Activated gamma-delta T cell treated with Interleukin-2 at 50 U/mL for 16 hours (primary cell): ENCODE measurements around the gene SLC38A10.

Source experiments
- DNase-seq: peaks from one replicate; pipeline ENCODE4 v3.0.0-alpha.2; 2020

The SLC38A10 gene

DNA sequence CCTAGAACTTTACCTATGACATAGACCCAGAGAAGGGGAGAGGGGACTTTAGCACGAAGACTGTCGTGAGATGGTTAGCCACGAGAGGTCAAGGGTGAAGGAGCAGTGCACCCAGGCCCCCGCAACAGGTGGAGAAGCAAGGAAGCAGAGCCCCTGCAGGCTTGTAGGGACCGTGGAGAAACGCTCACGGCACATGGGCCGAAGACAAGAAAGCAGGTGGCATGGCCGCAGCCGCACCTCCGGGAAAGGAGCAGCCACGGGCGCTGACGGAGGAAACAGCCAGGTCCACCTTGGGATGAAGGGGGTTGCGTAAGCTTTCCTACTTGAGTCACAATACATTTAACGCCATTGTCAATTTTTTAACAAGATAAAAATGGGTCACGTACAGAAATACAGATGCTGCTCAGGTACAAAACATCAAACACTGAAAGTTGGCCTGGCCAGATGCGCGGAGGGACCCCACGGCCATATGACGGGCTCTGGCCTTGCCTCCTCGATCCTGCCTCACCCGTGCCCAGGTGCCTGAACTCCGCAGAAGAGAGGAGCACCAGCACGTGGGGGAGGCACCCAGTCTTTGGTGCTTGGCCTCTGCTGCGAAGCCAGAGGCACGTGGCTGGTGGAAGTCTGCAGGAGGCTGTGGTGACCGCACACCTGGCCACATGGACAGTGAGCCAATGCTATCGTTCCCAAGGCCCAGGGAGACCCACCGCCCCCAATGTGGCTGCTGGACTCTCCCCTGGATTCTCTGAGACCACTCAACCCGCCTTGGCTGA, 21.2 kb downstream of the SLC38A10 start:
- no peak for DNase-seq

DNA sequence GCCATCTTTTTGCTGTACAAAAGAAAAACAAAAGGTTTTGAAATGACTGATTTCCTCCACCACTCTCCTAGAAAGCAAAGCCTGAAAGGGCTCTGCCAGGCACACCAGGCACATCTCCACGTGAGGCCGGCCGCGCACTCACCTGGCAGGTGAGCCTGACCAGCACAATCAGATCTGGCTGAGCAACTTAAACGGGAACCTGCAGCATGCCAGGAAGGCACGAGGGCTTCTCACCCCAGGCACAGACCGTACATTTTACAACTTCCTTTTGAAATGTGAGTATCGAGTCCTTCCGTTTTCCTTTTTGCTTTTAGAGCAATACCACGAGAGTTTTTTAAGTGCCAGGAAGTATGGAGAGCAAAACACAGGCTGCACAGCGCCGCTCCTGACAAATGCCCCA, 22.5 kb downstream of the SLC38A10 start:
- DNase-seq, result no peak

DNA sequence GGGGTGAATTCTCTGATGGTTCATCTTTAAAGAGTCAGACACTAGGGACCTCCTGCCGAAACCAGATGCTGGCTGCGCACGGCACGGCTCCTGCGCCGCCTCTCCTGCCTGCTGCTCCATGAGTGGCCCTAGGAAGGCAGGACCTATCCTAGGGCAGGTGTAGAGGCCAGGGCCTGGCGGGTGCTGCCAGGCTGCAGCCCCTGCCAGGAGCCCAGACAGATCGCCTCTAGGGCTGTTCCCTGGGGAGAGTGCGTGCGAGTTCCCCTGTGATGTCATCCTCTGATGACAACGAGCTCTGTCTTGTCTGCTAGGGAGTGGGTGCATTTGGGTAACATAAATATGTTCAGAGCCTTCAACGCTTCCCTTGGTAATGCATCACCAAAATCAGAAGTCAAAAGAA, 23.9 kb downstream of the SLC38A10 start:
- DNase-seq, result no peak

DNA sequence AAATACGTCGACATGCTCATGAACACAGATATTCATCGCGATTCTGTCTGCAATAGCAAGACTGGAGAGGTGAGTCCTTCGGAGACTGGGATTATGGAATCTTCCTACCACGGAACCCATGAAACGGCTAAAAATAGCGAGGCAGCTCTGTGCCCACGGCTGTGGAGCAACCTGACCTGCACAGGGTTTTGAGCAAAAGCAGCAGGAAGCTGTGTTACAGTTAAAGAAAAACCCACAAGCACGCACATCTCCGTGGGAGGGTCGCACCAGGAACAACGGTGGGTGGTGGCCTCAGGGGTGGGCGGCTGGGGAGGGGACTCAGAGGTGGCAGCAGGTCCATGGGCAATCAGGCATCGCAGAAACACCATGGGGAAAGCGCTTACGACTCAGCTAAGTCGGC, 24.8 kb downstream of the SLC38A10 start:
- no peak for DNase-seq

DNA sequence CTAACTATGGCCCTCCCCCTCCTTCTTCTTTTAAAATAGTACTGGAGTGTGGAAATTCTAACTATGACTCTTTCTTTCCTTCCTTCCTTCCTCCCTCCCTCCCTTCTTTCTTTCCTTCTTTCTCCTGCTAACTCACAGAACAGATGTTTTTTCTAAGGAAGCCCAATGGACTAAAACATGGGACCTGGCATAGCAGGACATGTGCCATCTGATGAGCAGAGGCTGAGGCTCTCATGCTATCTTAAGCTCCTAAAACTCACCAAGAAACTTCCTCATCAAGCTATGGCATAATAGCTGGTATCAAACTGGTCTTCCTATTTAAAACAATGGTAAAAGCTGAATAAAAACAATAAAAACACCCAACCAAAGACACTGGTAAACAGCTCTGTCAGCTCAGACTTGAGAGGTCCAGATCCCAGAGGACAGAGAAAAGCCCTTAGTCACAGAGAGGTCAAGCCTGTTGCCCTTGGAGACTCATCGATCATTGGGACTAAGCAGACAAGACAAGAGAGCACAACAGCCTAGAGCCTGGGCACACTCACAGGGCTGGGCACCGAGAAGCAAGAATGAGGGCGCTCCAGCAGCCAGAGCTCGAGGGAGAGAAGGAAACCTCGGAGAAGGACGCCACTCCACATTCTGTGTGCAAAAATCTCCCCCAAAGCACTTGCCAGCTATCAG, 27.6 kb downstream of the SLC38A10 start:
- no peak for DNase-seq

DNA sequence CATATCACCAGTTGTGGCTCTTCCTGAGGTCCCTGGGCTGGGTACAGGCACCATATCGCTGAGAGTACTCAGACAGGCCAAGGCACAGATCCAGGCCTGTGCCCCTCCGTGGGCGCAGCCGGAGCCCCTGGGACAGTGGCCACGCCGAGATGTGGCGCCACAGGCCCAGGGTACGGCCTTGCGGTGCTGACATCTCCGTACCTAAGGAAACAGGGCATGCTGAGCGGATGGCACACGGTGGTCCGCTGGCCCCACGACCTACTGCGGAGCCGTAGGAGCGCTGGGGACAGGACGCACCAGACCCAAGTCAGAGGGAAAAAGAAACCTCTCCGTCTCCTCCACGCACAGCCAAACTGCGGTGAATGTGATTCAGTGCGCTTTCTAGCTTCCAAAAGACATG, 29.5 kb downstream of the SLC38A10 start:
- no peak for DNase-seq

DNA sequence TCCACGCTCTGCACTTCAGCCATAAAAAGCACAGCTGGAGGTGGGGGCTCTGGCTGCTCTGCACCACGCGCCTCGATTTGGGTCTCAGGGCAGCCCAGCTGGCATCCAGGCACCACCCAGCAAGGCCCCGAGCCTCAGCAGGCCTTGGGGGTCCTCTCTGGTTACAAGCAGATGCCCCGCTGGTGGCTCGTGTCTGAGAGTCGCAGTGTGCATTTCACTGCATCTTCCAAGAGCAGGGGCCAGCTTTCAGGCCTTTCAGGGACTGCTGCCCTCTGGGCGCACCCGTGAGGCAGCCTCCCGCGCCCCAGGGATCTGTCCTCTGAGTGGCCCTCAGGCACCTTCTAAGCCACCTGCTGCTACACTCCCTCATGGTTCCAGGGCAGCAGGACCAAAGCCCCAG, 30.5 kb downstream of the SLC38A10 start:
- no peak for DNase-seq

DNA sequence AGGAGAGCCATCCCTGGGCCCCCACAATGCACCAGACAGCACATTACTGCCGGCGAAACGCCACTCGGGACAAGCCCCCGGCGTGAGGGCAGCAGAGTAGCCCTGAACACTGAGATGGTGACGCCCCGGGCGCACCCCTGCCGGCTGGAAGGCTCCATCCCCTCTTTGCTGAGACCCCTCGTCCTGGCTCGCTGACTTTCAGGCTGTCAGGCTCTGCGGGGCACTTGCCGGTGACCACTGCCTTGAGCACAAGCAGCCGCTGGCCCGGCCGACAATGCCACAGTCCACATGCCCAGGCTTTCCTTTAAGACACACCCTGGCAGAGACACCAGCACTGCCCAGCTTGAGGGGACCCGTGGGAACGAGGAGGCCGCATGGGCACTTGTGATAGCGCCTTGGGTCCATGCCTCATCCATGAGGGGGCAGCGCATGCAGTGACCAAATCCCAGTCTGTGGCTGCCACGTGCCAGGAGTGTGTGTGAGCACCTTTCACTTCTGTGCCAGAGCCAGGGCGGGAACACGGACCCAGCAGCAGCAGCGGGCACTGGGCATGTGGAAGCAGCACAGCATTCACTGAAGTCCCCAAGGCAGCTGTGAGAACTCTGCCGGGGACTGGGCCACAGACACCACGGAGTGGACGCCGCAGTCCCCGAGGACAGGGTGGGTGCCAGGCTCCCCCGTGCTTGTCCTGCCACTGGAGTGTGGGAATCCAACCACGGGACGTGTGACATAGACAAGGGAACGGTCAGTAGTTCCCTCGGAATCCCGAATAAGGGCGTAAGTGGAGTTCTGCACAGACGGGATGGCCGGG, 31.5 kb downstream of the SLC38A10 start:
- no peak for DNase-seq

DNA sequence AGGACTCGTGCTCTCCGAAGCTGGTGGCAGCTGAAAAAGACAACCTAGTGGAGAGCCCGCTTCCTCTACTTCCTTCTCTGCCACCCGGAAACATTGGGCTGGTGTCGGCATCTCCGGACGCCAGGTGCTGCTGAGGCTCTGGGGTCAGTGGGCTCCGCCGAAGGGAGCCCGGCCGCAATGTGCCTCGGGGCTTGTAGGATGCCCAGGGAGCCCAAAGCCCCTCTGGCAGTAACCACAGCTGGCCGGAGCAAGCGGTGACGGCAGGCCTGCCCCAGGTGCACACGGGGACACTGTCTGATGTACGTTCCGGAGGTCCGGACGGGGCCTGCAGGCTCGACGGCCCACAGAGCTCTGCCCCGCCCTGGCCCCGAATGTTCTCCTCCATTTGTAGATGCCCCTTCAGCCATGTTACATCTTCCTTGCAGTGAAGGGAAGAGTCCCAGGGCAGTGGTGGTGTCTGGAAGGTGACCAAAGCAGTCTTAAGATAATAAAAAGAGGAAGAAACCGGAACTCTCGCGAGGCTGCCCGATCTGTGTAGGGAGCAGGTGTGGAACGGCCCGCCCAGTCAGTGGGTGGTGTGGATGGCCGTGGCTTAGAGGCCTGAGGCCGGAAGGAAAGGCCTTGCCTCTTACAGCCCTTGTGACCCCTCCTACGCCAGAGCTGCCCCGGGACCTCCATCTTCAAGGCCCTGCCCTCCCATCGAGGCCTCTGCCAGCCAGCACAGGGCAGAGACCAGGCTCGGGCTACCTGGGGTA, 33.3 kb downstream of the SLC38A10 start:
- no peak for DNase-seq

DNA sequence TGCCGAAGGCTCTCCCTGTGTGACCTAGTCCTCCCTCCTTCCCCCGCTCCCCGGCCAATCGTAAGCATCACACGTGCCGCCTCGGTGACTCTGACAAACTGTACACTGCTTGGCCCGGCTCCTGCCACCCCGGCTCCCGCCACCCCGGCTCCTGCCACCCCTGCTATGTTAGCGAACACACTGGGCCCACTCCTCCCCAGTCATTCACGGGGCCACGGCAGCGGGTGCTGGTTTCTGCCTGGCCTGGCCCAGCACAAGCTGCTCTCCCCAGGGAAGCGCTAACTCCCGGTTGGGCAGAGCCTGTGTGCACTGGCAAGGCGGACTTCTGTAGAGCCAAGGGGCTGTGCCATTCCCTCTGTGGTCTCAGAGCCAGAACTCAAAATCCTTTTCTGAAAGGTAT, 34.0 kb downstream of the SLC38A10 start:
- no peak for DNase-seq

DNA sequence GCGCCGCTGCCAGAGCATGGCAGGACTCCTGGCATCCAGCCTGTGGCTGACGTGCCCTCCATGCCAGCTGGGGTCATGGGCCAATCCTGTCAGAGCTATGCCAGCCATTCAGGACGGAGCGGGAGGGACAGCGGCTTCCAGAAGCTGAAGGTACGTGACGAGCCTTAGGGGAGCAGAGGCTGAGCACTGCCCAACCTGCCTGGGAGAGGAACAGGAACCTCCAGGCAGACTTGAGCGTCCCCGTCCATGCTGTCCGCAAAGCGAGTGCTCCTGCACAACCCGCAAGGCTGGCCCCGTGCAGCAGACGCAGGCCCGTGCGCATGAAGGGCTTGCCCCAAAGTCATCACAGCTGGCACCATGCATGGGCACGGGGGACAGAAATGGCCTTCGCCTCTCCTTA, 34.5 kb downstream of the SLC38A10 start:
- no peak for DNase-seq

DNA sequence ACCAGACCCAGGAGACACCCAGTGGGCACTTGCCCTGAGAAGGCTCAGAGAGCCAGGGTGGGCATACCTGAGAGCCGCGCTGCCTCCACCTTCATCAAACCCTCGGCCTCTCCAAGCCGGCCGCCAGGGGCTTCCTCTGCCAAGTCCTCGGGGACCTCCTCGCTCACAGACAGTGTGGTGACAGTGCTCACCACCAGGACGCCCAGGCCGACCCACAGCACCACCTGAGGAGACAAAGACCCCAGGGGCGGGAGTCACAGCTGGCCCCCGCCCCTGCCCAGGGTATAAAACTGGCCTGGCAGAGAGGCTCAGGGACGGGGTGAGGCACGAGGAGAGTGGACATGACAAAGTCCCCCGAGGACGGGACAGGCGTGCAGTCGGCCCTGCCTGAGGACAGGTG, 34.9 kb downstream of the SLC38A10 start:
- no peak for DNase-seq

DNA sequence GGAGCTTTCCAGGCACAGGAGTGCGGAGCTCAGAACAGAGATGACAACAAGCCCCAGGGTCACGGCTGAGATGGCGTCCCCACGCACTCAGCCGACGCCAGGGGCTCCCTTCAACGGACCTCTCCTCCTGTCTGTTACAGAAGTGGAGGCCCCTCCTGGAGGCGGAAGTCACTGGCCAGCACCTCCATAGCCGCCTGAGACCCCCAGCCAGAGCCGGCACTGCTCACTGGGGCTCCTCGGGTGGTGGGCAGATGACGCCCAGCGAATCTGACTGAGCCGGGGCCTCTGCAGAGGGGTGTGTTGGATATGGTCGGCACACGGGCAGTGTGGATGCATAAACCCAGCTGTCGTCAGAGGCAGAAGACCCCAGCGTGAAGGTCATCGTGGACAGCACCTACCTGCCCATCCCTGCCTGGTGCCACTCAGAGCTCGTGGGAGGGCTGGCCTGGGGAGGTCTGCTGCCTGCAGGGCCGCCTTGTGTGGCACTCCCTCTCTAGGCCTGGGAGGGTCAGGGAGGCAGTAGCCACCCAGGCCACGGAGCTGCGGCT, 36.0 kb downstream of the SLC38A10 start:
- DNase-seq, result no peak

DNA sequence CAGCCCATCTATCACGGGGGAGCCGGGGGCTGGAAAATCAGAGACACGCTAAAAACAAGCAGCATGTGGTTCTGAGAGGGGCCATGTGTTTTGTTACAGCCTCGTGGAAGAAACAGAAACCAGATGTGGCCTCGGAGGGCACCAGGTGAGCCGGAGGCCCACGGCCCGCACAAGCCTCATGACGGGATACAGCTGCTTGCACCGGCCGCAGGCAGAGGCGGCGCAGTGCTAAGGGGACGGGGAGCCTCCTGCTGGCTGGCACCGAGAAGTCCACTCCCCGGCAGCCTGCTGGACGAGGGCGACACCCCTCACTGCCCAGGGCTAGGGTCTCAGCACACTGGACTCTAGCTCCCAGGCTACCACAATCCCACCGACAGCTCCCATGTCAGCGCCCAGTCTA, 36.8 kb downstream of the SLC38A10 start:
- DNase-seq, result no peak

DNA sequence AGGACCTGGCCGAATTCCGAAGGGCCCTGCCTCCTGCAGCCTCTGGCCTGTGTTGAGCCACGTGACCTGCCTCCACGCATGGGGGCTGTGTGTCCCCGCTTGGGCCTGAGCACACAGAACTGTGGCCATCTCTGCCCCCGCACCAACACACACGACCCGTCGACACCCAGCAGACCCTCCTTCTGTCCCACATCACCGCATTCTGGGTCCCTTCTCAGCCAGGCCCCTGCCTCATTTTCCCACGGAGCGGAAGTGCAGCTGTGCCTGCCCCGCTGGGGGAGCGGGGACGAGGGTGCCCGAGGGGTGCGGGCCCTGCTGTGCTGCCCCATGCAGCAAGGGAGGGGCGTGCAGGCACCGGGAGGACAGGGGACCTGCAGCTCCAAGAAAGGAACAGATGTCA, 37.6 kb downstream of the SLC38A10 start:
- DNase-seq, result no peak

DNA sequence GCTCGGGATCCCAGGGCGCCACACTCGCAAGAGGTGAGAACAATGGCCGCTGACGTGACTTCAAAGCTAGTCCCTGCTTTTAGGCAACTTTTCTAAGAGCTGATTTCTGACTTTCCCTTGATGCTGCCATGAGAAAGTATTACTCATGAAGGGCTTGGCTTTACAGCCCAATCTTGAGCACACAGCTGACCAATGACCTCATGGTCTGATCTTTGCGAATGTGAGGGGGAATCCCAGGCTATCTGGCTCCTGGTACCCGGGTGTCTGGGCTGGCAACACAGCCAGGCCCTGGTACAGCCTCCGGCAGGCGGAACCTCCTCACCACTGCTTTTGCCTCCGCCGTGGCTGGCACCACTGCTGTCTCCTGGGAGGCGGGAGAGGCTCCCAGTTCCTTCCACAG, 38.5 kb downstream of the SLC38A10 start:
- DNase-seq, result no peak

DNA sequence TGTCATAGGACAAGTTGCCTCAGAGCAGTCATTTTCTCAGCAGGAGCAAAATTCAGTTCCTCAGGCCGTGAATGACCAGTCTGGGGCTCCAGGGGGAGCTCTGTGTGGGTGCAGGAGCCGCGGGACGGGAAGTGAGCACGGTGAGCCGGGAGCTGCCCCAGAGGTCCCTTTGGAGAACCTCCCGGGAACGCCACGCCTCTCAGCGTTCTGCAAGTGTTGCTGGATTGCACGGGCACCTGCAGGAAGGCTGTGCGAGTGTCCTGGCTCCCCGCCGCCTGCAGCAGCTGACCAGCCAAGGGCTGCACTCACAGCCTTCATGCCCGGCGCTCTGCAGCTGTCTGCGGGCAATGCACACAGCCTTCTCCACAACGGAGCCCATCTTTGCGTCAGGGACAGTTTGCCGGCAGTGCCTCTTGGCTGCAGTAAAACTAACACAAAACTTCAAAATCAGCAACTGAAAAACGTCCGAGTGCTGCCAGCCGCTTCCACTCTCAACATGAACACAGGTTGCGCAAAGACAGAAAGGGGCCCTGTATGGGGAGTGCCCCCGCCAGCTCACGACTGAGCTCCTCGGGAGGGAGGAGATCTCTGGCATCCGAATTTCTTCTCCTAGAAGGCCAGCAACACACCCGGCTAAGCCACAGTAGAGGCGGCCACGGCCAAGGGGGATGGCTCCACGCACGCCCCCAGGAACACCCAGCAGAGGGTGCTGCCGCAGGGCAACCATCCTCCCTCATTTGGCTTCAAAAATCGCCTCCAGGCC, 40.0 kb downstream of the SLC38A10 start:
- no peak for DNase-seq

DNA sequence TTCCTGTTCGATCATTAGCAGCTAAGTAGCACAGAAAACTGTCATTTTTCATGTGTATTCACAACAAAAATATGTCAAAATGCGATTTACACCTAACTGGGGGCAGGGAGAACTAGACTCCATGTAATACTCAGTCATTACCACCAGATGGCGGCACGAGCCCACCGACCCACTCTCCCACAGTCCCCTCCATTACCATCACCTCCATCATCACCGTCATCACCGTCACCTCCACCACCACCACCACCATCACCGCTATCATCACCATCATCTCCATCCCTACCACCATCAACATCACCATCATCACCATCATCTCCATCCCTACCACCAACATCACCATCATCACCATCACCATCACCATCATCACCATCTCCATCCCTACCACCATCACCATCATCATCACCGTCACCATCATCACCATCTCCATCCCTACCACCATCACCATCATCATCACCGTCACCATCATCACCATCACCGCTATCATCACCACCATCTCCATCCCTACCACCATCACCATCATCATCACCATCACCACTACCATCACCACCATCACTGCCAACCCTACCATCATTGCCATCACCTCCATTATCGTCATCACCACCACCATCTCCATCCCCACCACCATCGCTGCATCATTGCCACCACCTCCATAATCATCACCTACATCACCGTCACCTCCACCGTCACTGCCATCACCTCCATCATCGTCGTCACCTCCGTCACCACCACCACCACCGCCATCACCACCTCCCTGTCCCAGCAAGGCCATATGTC, 41.6 kb downstream of the SLC38A10 start:
- peak; percentile 51 for DNase-seq

DNA sequence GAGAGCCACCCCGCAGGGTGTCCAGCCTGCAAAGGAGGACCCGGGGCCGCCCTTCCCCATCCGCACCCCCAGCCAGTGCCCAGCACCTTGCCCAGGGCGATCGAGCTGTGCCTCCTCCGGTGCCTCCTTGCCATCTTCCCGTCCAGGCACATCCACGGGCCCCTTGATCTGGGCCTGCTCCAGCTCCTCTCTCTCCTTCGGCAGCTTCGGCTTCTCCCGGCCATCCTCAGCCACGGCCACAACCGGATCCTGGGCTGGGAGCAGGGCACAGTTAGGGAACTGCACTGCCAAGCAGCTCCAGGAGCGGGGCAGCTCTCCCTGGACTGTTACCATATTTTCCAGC, 42.1 kb downstream of the SLC38A10 start:
- no peak for DNase-seq

DNA sequence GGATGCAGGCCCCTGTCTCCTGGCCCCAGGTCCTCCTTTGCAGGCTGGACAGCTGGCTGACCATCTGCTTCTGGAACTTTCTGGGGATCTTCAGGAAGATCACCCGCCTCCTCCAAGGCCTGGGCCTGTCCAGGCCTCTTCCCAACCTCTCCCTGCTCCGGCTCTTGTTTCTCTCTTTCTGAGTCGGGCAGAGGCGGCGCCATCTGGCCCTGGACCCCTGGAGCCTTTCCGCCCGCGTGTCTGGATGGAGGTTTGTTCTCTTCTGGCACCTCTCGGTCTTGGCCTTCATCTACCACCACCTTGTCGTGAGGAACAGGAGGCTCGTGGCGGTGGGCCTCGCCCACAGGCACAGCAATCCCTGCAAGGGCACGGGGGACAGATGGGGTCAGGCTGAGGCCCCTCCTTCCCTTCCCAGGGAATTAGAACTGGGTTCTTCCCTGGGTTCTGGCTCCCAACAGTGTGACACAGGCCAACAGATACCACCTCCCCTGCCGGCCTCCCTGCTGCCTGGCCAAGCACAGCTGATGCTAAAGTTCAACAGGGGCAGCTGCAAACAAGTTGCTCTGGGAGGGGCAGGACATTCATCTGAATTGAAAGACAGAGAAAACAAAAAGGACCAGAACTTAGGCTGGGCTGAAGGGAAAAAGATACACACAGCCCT, 42.7 kb downstream of the SLC38A10 start:
- DNase-seq, result no peak
